GM12891 (cell line): ENCODE results near the gene SLC17A9.

Experiments
- POLR2A ChIP-seq: IDR thresholded peaks from 2 replicates; pipeline ENCODE4 v1.6.1; 2011; ENCODE audit warnings: low read depth, low read length, control low read depth
- TAF1 ChIP-seq: IDR thresholded peaks from 2 replicates; pipeline ENCODE4 v1.6.1; 2011; ENCODE audit warnings: low read depth, low read length, control low read depth

GRCh38 chr20:62945771-62946339, 6.7 kb upstream of the SLC17A9 start:
- TF ChIP-seq POLR2A (no peak; the same call in 1 of the 2 replicates), TAF1 (no peak)
